H1 (cell line): ENCODE results near the gene PRG2. TPM values are rescaled to one million over a fixed set of nuclear protein-coding genes. Genes with fewer than 3 reads are reported as not detected.

Experiments used
- CTCF ChIA-PET: fragments of 300-600 bp; sonication (Branson Sonifier 250); formaldehyde crosslinking; loops from one replicate; lab custom pipeline; 2021; ENCODE audit not compliant: partially characterized antibody; lab: Charles Lee
- POLR2A ChIA-PET: fragments of 300-600 bp; sonication (Branson Sonifier 250); formaldehyde crosslinking; loops from one replicate; lab custom pipeline; 2021; ENCODE audit warnings: inconsistent platforms; ENCODE audit not compliant: partially characterized antibody; lab: Charles Lee
- DNase-seq, 2 experiments: peaks; one replicate each; pipeline versions ENCODE4 v3.0.0 to v3.0.0-alpha.2; 2010 to 2022; ENCODE audit warnings: low spot score in 2 of 2, low read depth in 1 of 2, mixed read lengths in 1 of 2
- FAIRE-seq: peaks from 2 replicates; lab custom pipeline; 2011; peaks lifted over from hg19 to GRCh38; lab: Jason Lieb, UNC
- H2AFZ ChIP-seq: 2 replicates; pipeline ENCODE4 v1.8.1; 2012; ENCODE audit warnings: low read length, inconsistent platforms
- H2AK5ac ChIP-seq: 2 replicates; pipeline ENCODE4 v1.6.1; 2013; ENCODE audit warnings: low read depth, low read length
- H2BK120ac ChIP-seq: replicated peaks from 2 replicates; pipeline ENCODE3; 2013; ENCODE audit warnings: low read depth, low read length, inconsistent platforms
- H2BK12ac ChIP-seq: 2 replicates; pipeline ENCODE4 v1.6.1; 2013; ENCODE audit warnings: low read depth, low read length
- H2BK15ac ChIP-seq: 2 replicates; pipeline ENCODE4 v1.6.1; 2013; ENCODE audit warnings: low read length
- H2BK20ac ChIP-seq: 2 replicates; pipeline ENCODE4 v1.6.1; 2013; ENCODE audit warnings: low read length
- H2BK5ac ChIP-seq: 2 replicates; pipeline ENCODE4 v1.6.1; 2013; ENCODE audit warnings: low read depth, low read length
- H3K14ac ChIP-seq: 2 replicates; pipeline ENCODE4 v1.6.1; 2013; ENCODE audit warnings: inconsistent platforms; ENCODE audit not compliant: insufficient read length
- H3K18ac ChIP-seq: 2 replicates; pipeline ENCODE4 v1.6.1; 2013; ENCODE audit warnings: low read length; ENCODE audit errors: extremely low read depth
- H3K23ac ChIP-seq: 2 replicates; pipeline ENCODE4 v1.6.1; 2013; ENCODE audit warnings: inconsistent platforms; ENCODE audit not compliant: insufficient read length
- H3K23me2 ChIP-seq: 2 replicates; pipeline ENCODE4 v1.6.1; 2013; ENCODE audit warnings: low read depth, low read length
- H3K27ac ChIP-seq: 2 replicates; pipeline ENCODE4 v1.6.1; 2011; ENCODE audit warnings: low read depth, low read length, inconsistent platforms
- H3K27me3 ChIP-seq, 4 experiments: replicated peaks in 1 of 4; 1 replicate in 1 of 4; 2 replicates in 3 of 4; pipeline versions ENCODE4 v1.6.1 to v1.8.1; 2011 to 2013; ENCODE audit warnings: low read length in 3 of 4, mild to moderate bottlenecking in 3 of 4, inconsistent platforms in 2 of 4, mixed read lengths in 2 of 4, moderate library complexity in 1 of 4; ENCODE audit not compliant: control insufficient read depth in 3 of 4, insufficient read depth in 3 of 4; ENCODE audit errors: extremely low read depth in 1 of 4
- H3K36me3 ChIP-seq, 4 experiments: 2 replicates each; pipeline versions ENCODE4 v1.6.1 to v1.8.1; 2011 to 2013; ENCODE audit warnings: mild to moderate bottlenecking in 4 of 4, low read length in 3 of 4, moderate library complexity in 2 of 4, control low read depth in 1 of 4, inconsistent platforms in 1 of 4; ENCODE audit not compliant: insufficient read depth in 4 of 4, control insufficient read depth in 2 of 4
- H3K4ac ChIP-seq: replicated peaks from 2 replicates; pipeline ENCODE3; 2013; ENCODE audit warnings: low read length, low read depth, mixed read lengths, inconsistent platforms; ENCODE audit not compliant: insufficient read length
- H3K4me1 ChIP-seq, 4 experiments: replicated peaks in 1 of 4; 1 replicate in 1 of 4; 2 replicates in 3 of 4; pipeline versions ENCODE4 v1.6.1 to v1.8.1; 2011 to 2013; ENCODE audit warnings: low read length in 3 of 4, inconsistent platforms in 2 of 4, mixed read lengths in 1 of 4; ENCODE audit not compliant: insufficient read depth in 4 of 4, control insufficient read depth in 3 of 4
- H3K4me2 ChIP-seq, 2 experiments: 2 replicates each; pipeline versions ENCODE4 v1.6.1 to v1.8.1; 2011 to 2013; ENCODE audit warnings: low read depth in 2 of 2, low read length in 2 of 2, control low read depth in 1 of 2, inconsistent platforms in 1 of 2, mild to moderate bottlenecking in 1 of 2; ENCODE audit not compliant: insufficient read depth in 1 of 2
- H3K4me3 ChIP-seq, 4 experiments: fragments of 200-600, 300-600 bp in 1 of 4; sonication (generic), shearing (Covaris generic), sonication (Bioruptor Twin) in 1 of 4; 2 replicates each; pipeline versions ENCODE4 v1.5.1 to v1.8.1; 2011 to 2016; ENCODE audit warnings: low read length in 4 of 4, low read depth in 3 of 4, control low read depth in 2 of 4, inconsistent platforms in 2 of 4, mild to moderate bottlenecking in 2 of 4, mixed read lengths in 1 of 4, moderate library complexity in 1 of 4; ENCODE audit not compliant: insufficient read depth in 2 of 4; ENCODE audit errors: extremely low read depth in 1 of 4
- H3K56ac ChIP-seq: replicated peaks from 2 replicates; pipeline ENCODE3; 2013; ENCODE audit warnings: low read depth, mild to moderate bottlenecking, mixed read lengths, low read length, inconsistent platforms; ENCODE audit not compliant: insufficient read length
- H3K79me1 ChIP-seq: 2 replicates; pipeline ENCODE4 v1.6.1; 2013; ENCODE audit warnings: low read depth, low read length, control low read depth
- H3K79me2 ChIP-seq, 2 experiments: 2 replicates each; pipeline versions ENCODE4 v1.6.1 to v1.8.1; 2012 to 2013; ENCODE audit warnings: low read length in 2 of 2, mild to moderate bottlenecking in 2 of 2, inconsistent platforms in 1 of 2; ENCODE audit not compliant: insufficient read depth in 2 of 2, control insufficient read depth in 1 of 2
- H3K9ac ChIP-seq, 4 experiments: replicated peaks in 1 of 4; 1 replicate in 1 of 4; 2 replicates in 3 of 4; pipeline versions ENCODE4 v1.6.1 to v1.8.1; 2011 to 2013; ENCODE audit warnings: low read depth in 3 of 4, low read length in 3 of 4, control low read depth in 2 of 4, mild to moderate bottlenecking in 2 of 4, moderate library complexity in 2 of 4, inconsistent platforms in 1 of 4; ENCODE audit errors: extremely low read depth in 1 of 4
- H3K9me3 ChIP-seq, 2 experiments: 2 replicates each; pipeline versions ENCODE4 v1.6.1 to v1.8.1; 2012 to 2013; ENCODE audit warnings: mild to moderate bottlenecking in 2 of 2, moderate library complexity in 2 of 2, control low read depth in 1 of 2, inconsistent platforms in 1 of 2, low read depth in 1 of 2, low read length in 1 of 2, mixed read lengths in 1 of 2; ENCODE audit not compliant: insufficient read depth in 2 of 2
- H4K20me1 ChIP-seq, 2 experiments: replicated peaks in 1 of 2; 2 replicates each; pipeline versions ENCODE3 to v1.8.1; 2011 to 2013; ENCODE audit warnings: inconsistent platforms in 2 of 2, low read length in 2 of 2, mild to moderate bottlenecking in 1 of 2; ENCODE audit not compliant: insufficient read depth in 2 of 2, control insufficient read depth in 1 of 2
- H4K5ac ChIP-seq: 2 replicates; pipeline ENCODE4 v1.6.1; 2013; ENCODE audit warnings: low read length, low read depth, mixed read lengths, inconsistent platforms; ENCODE audit not compliant: insufficient read length
- H4K8ac ChIP-seq: 2 replicates; pipeline ENCODE4 v1.8.0; 2013; ENCODE audit warnings: mild to moderate bottlenecking, moderate library complexity, low read length, inconsistent platforms; ENCODE audit not compliant: insufficient read depth; ENCODE audit errors: extremely low read depth
- H4K91ac ChIP-seq: replicated peaks from 2 replicates; pipeline ENCODE3; 2013; ENCODE audit warnings: low read length, mixed read lengths, inconsistent platforms; ENCODE audit not compliant: insufficient read length
- ASH2L ChIP-seq: fragments of 200-600, 300-600 bp; sonication (generic); IDR thresholded peaks from one replicate; pipeline ENCODE4 v1.7.1; 2017; ENCODE audit warnings: low read length
- BRCA1 ChIP-seq: IDR thresholded peaks from 2 replicates; pipeline ENCODE4 v1.6.1; 2012; ENCODE audit warnings: low read depth, low read length, improper control_type of control experiment
- CBX5 ChIP-seq: fragments of 300-800, 300-1000 bp; sonication (generic); IDR thresholded peaks from 2 replicates; pipeline ENCODE4 v1.7.1; 2016; ENCODE audit warnings: antibody characterized with exemption, low read length, low read depth
- CHD2 ChIP-seq: IDR thresholded peaks from 2 replicates; pipeline ENCODE4 v1.6.1; 2012; ENCODE audit warnings: low read length, improper control_type of control experiment
- CTBP2 ChIP-seq: IDR thresholded peaks from 2 replicates; pipeline ENCODE4 v1.7.0; 2011; ENCODE audit warnings: borderline replicate concordance, mild to moderate bottlenecking, moderate library complexity, mixed read lengths, low read length; ENCODE audit not compliant: insufficient read depth, insufficient read length
- MAX ChIP-seq: IDR thresholded peaks from 2 replicates; pipeline ENCODE4 v1.6.1; 2012; ENCODE audit warnings: inconsistent platforms
- RAD21 ChIP-seq, 2 experiments: IDR thresholded peaks in 1 of 2; conservative IDR thresholded peaks in 1 of 2; 2 replicates each; pipeline ENCODE4 v1.6.1; 2011; ENCODE audit warnings: low read depth in 2 of 2, low read length in 2 of 2, improper control_type of control experiment in 1 of 2, inconsistent platforms in 1 of 2, mild to moderate bottlenecking in 1 of 2, moderate library complexity in 1 of 2
- RBBP5 ChIP-seq: IDR thresholded peaks from 2 replicates; pipeline ENCODE4 v1.7.1; 2012; ENCODE audit warnings: low read depth, mild to moderate bottlenecking, inconsistent platforms, low read length, moderate library complexity, borderline replicate concordance
- RXRA ChIP-seq: IDR thresholded peaks from 2 replicates; pipeline ENCODE4 v1.6.1; 2011; ENCODE audit warnings: low read depth, mild to moderate bottlenecking, low read length, moderate library complexity; ENCODE audit not compliant: insufficient read depth
- SAP30 ChIP-seq: fragments of 300-600 bp; sonication (generic); IDR thresholded peaks from 2 replicates; pipeline ENCODE4 v1.7.1; 2012; ENCODE audit warnings: low read length, moderate library complexity, mild to moderate bottlenecking, inconsistent platforms; ENCODE audit not compliant: insufficient read depth, insufficient replicate concordance
- USF2 ChIP-seq: IDR thresholded peaks from 2 replicates; pipeline ENCODE4 v1.6.1; 2011; ENCODE audit warnings: low read length, improper control_type of control experiment
- WGBS, 2 experiments: shearing (Covaris generic) in 1 of 2; methylation state at CpG; one replicate each; pipeline versions ENCODE4 v1.1.6 to v1.1.7; 2013 to 2015; ENCODE audit warnings: low lambda C conversion rate in 2 of 2, mixed read lengths in 2 of 2, inconsistent platforms in 1 of 2, low coverage in 1 of 2, missing lambda C conversion rate in 1 of 2; ENCODE audit not compliant: insufficient replicate concordance in 2 of 2, insufficient coverage in 1 of 2, insufficient read length in 1 of 2; ENCODE audit errors: extremely low coverage in 1 of 2, missing lambda C conversion rate in 1 of 2; 5-methylcytosine and 5-hydroxymethylcytosine counted together
- polyA plus RNA-seq, 7 experiments: library from polyadenylated mRNA; depleted of rRNA in 3 of 7; stranded (reverse) in 5 of 7; unstranded in 2 of 7; fragments of >200 nt in 5 of 7; fragments of 200-250 nt in 2 of 7; gene quantifications; 1 replicate in 5 of 7; 2 replicates in 1 of 7; 4 replicates in 1 of 7; pipeline versions ENCODE4 v1.2.1 to v1.2.3, GENCODE V29; 2011 to 2013; ENCODE audit warnings: missing spikeins in 2 of 7, mixed read lengths in 2 of 7
- total RNA-seq: library from RNA; stranded (reverse); fragmentation: NEBNext Ultra II Directional; extraction: Animal tissue kit (Norgen Biotek cat#: 25700); gene quantifications from 2 replicates; pipeline ENCODE4 v1.2.1, GENCODE V29; 2021

Gene PRG2
- total and polyA plus RNA-seq, 2 of the 8 experiments (the other 6 are each of a cell fraction or from before 2014, with no cell fraction given): 0.32 TPM; not detected in 1

GRCh38 chr11:57391111-57391510 lies 661 bp upstream of the PRG2 start:
- no peaks in the 10 kb centered on the region for H3K4me1 ChIP-seq
- TF ChIP-seq CTBP2 (no peak), BRCA1 (no peak), RBBP5 (no peak), CHD2 (no peak), RAD21 (IDR thresholded peaks at IDR 0.05 in 1 of 2, conservative IDR thresholded peaks at IDR 0.05 in 1 of 2; ENCODE audit: low read depth in 2 of 2, low read length in 2 of 2) (no peak), SAP30 (no peak), ASH2L (no peak), RXRA (no peak), CBX5 (no peak), USF2 (no peak), MAX (no peak)

More at GRCh38 chr11:57391111-57391510, 661 bp upstream of the PRG2 start:
- Histone ChIP-seq H3K14ac (no peak overlapping the region), H2BK120ac (no peak overlapping the region), H3K9ac (no peak overlapping the region), H4K91ac (no peak overlapping the region), H2BK15ac (no peak overlapping the region), H3K18ac (no peak overlapping the region), H4K8ac (no peak overlapping the region), H3K56ac (no peak overlapping the region), H3K27me3 (no peaks in the 10 kb centered on the region), H3K27ac (no peak overlapping the region), H2BK20ac (no peak overlapping the region), H3K4ac (no peak overlapping the region), H2AK5ac (no peak overlapping the region), H3K79me2 (no peaks in the 10 kb centered on the region), H4K20me1 (no peaks in the 10 kb centered on the region), H3K36me3 (no peaks in the 10 kb centered on the region), H3K4me3 (no peak overlapping the region), H2BK5ac (no peak overlapping the region), H3K79me1 (no peaks in the 10 kb centered on the region; the same call in 1 of the 2 replicates), H2AFZ (no peak overlapping the region), H3K23me2 (no peaks in the 10 kb centered on the region), H2BK12ac (no peak overlapping the region), H3K9me3 (no peaks in the 10 kb centered on the region), H3K4me2 (no peak overlapping the region), H3K23ac (no peak overlapping the region), H4K5ac (no peak overlapping the region)
- DNase-seq: no peak
- CTCF ChIA-PET: no interaction called here
- 79% methylated on average over 3 of the region's 3 CpGs; no CpG with 5 or more reads in 1 of the 2 experiments for WGBS, 2 experiments
- no peak for FAIRE-seq
- POLR2A ChIA-PET: no interaction called here
